Spinal cord (tissue), 10 donors: ENCODE results near the gene ACOXL. TPM values are rescaled to one million over a fixed set of nuclear protein-coding genes. Genes with fewer than 3 reads are reported as not detected.

Experiments used
- DNase-seq, 6 donors: peaks; one replicate each; pipeline versions ENCODE4 v3.0.0 to v3.0.0-alpha.2; 2013 to 2015; ENCODE audit warnings: low spot score in 6 of 6, low read depth in 4 of 6
- H3K27ac ChIP-seq: one replicate; pipeline ENCODE4 v1.5.1; 2013; ENCODE audit warnings: low read depth, low read length, control low read depth
- H3K27me3 ChIP-seq: one replicate; pipeline ENCODE4 v1.6.1; 2013; ENCODE audit warnings: low read length; ENCODE audit not compliant: control insufficient read depth, insufficient read depth
- H3K36me3 ChIP-seq: one replicate; pipeline ENCODE4 v1.6.1; 2013; ENCODE audit warnings: low read length; ENCODE audit not compliant: control insufficient read depth, insufficient read depth
- H3K4me1 ChIP-seq: one replicate; pipeline ENCODE4 v1.6.1; 2013; ENCODE audit warnings: low read length; ENCODE audit not compliant: control insufficient read depth, insufficient read depth
- H3K4me3 ChIP-seq: one replicate; pipeline ENCODE4 v1.5.1; 2013; ENCODE audit warnings: low read depth, low read length, control low read depth
- H3K9me3 ChIP-seq: one replicate; pipeline ENCODE4 v1.6.1; 2013; ENCODE audit warnings: low read length; ENCODE audit not compliant: control insufficient read depth, insufficient read depth
- WGBS: methylation state at CpG from one replicate; pipeline ENCODE4 v1.1.5; 2013; ENCODE audit warnings: missing lambda C conversion rate; ENCODE audit not compliant: insufficient coverage; 5-methylcytosine and 5-hydroxymethylcytosine counted together
- polyA plus RNA-seq, 2 donors: library from polyadenylated mRNA; unstranded; fragments of 120-200 nt; gene quantifications; one replicate each; pipeline ENCODE4 v1.2.1, GENCODE V29; 2013; ENCODE audit not compliant: insufficient read length in 2 of 2
- total RNA-seq, 2 donors: library from RNA; depleted of rRNA in 1 of 2; stranded (reverse); fragments of 120-200 nt in 1 of 2; fragments of >200 nt in 1 of 2; gene quantifications; one replicate each; pipeline versions ENCODE4 v1.2.3 to v1.2.4, GENCODE V29; 2013 to 2014
- donor health status: healthy.

The ACOXL gene
- total and polyA plus RNA-seq, 4 donors, result 0.06 to 0.45 (median 0.26) TPM

DNA sequence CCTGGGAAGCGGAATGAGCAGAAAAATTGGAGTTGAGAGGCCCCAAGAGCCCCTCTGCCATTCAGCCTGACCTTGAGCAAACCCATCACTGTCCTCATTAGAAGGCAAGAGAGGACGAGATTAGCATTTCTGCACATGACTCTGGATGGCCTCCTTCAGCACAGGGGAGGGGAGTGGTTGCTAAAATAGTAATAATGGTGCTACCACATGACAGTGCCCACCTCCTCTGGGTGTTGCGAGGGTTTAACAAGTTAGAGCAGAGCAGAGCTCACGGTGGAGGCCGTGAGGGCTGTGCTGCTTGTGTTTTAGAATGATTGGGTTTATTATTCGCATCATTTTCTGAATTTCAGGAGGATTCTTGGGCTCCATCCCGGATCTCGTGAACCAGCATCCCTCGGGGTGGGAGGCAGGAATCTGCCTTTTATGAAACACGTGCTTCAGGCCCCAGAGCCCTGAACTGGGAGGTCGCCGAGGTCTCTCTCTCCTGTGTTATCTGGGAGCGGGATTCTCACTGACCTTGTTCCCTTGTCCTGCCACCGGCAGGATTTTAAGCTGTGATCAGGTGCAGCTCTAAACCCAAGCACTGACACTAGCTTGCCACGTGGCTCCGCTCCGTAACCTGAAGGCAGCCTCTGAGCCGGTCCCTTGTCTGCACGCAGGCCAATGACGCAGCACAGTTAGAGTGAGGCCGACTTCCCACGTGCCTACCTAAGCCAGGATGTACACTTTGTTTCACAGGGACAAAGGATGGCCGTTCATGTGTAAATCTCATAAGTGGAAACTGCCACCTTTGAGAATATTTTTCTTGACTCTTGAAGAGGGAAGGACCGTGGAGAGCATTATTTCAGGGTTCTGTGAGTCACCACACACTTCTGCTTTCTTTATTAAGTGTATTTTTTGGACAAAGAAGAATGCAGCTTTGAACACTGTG is 142.3 kb downstream of the ACOXL start:
- peaks cover 1% of the 10 kb centered on the region for H3K9me3 ChIP-seq
- no peak overlapping the region for H3K27ac ChIP-seq
- peak in 1 of 6 donors; percentile 56 for DNase-seq
- H3K27me3 ChIP-seq, result no peaks in the 10 kb centered on the region
- H3K4me3 ChIP-seq, result no peak overlapping the region
- H3K36me3 ChIP-seq, result no peaks in the 10 kb centered on the region
- peaks cover 3% of the 10 kb centered on the region for H3K4me1 ChIP-seq
- WGBS, result 74% methylated on average over 21 of the region's 24 CpGs

DNA sequence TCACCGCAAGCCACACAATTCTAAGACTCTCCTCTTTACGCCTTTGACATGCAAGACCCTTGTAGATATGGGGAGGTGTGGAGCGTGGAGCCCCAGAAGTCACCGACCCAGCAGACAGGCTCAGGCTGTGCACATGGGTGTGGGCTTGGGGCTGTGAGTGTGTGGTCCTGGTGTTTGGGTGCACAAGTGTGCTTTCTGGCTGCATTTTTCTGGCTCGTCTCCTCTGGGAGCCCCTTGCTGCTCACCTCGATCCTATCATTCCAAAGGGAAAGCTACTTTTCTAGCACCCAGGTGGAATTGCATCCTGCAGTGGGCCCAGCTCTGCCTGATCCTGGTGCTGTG is 143.0 kb downstream of the ACOXL start:
- peaks cover 1% of the 10 kb centered on the region for H3K9me3 ChIP-seq
- WGBS, result no CpG with 5 or more reads among the region's 6 CpGs
- no peak overlapping the region for H3K4me3 ChIP-seq
- H3K4me1 ChIP-seq, result no peaks in the 10 kb centered on the region
- no peak for DNase-seq
- no peaks in the 10 kb centered on the region for H3K27me3 ChIP-seq
- H3K27ac ChIP-seq, result no peak overlapping the region
- no peaks in the 10 kb centered on the region for H3K36me3 ChIP-seq

DNA sequence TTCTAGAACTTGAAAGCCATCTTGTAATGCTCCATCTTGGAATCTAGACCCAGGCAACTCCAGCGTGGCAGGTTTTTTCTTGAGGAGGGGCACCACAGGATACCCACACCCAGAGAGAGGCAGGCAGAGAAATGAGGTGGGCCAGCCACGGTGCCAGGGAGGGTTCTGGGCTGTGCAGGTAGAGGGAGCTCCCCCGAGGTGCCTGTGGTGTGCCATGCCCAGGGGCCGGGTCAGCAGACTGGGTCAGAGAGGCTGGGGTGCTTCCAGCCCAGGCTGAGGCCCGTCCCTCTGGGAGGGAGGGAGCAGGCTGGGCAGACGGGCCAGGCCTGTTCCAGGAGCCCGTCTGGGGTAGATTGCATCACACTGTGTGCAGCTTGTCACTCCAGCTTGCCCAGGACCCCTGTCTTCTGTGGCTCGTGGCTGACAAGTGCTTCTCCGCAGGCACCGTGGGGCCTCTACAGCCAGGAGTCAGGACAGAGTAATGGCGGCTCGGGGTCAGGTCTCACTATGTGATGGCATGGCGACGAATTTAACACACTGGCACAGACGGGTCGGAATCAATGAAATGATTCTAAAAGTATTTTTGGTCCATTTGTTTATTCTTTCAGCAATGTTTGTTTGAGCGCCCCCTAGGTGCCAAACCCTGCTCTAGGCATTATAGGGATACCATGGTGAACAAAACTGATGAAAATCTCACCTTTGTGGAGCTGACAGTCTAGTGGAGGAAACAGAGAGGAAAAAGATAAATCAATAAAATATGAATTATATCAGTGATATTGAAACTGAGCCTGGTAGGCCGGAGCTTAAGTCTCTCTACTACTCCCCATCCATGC is 144.0 kb downstream of the ACOXL start:
- 90% methylated on average over 17 of the region's 18 CpGs for WGBS
- no peak overlapping the region for H3K27ac ChIP-seq
- no peaks in the 10 kb centered on the region for H3K27me3 ChIP-seq
- peaks cover 1% of the 10 kb centered on the region for H3K9me3 ChIP-seq
- H3K36me3 ChIP-seq, result no peaks in the 10 kb centered on the region
- no peaks in the 10 kb centered on the region for H3K4me1 ChIP-seq
- no peak for DNase-seq
- no peak overlapping the region for H3K4me3 ChIP-seq

DNA sequence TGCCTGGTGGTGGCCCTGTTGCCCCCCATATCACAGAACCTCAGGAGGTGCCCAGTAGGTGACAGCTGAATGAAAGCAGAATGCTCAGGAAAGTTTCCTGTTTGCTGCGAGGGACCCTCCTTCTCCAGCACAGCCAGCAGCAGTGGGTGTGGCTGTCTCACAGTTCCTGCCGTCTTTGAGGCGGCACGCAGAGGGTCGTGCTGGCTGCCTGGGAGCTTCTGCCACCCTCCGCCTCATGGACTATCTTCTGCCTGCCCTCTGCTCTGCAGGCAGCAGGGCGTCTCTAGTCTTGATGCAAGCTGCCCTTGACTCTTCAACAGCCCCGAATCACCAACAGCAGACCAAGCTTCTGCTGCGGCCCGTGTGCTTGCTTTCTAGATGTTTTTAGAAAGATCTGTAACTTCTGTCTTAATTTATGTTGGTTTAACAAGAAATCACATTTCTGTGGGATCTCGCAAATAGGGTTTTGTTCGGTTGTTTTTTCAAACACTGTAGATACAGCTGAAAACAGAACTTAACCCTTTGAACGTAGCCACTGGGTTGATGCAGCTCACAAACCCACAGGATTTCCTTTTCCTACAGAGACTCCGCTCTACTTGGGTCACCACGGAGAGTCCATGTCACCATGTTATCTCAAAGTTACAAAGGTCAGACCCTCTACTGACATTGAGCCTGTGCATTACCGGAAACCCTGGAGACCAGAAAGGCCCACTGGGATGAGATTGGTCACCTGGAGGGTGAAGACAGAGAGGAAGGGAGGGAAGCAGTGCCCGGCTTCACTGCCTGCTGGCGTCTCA is 144.9 kb downstream of the ACOXL start:
- 63% methylated on average over 12 of the region's 18 CpGs for WGBS
- H3K4me1 ChIP-seq, result no peaks in the 10 kb centered on the region
- peaks cover 1% of the 10 kb centered on the region for H3K9me3 ChIP-seq
- H3K27ac ChIP-seq, result no peak overlapping the region
- DNase-seq, result no peak
- no peak overlapping the region for H3K4me3 ChIP-seq
- H3K36me3 ChIP-seq, result no peaks in the 10 kb centered on the region
- no peaks in the 10 kb centered on the region for H3K27me3 ChIP-seq

DNA sequence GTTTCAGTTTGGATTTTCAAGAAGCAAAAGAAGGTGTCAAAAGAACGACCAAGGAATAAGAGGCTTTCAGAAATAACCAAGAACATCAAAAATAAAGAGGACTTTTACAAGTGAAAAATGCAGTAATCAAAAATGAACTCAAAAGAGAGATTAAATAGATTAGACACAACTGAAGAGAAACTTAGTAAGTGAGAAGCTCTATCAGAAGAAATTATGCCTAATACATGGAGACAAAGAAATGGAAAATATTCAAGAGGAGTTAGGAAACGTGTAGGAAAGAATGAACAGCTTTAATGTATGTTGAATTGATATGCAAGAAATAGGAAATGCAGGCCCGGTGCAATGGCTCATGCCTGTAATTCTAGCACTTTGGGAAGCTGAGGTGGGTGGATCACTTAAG is 145.8 kb downstream of the ACOXL start:
- H3K4me1 ChIP-seq, result no peaks in the 10 kb centered on the region

DNA sequence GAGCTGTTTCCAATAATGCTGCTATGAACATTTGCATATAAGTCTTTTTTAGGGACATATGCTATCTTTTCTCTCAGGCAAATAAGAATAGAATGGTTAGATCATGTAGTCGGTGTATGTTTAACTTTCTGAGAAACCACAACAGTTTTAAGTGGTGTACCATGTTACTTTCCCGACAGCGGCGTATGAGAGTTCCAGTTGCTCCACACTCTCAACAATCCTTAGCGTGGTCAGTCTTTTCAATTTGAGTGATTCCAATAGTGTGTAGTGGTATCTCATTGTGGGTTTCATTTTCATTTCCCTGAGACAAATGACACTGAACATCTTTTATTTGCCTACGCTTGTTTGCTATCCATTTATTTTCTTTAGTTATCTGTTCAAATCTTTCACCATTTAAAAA is 149.5 kb downstream of the ACOXL start:
- Histone ChIP-seq H3K27me3 (no peaks in the 10 kb centered on the region), H3K4me3 (no peak overlapping the region), H3K36me3 (no peaks in the 10 kb centered on the region), H3K27ac (no peak overlapping the region), H3K9me3 (peaks cover 1% of the 10 kb centered on the region), H3K4me1 (no peaks in the 10 kb centered on the region)
- no CpG with 5 or more reads among the region's 6 CpGs for WGBS
- no peak for DNase-seq

More for the DNA sequence above, 145.8 kb downstream of the ACOXL start:
- no peak overlapping the region for H3K27ac ChIP-seq
- 92% methylated on average over 2 of the region's 3 CpGs for WGBS
- no peak overlapping the region for H3K4me3 ChIP-seq
- no peak for DNase-seq
- no peaks in the 10 kb centered on the region for H3K36me3 ChIP-seq
- H3K9me3 ChIP-seq, result peaks cover 1% of the 10 kb centered on the region
- no peaks in the 10 kb centered on the region for H3K27me3 ChIP-seq

DNA sequence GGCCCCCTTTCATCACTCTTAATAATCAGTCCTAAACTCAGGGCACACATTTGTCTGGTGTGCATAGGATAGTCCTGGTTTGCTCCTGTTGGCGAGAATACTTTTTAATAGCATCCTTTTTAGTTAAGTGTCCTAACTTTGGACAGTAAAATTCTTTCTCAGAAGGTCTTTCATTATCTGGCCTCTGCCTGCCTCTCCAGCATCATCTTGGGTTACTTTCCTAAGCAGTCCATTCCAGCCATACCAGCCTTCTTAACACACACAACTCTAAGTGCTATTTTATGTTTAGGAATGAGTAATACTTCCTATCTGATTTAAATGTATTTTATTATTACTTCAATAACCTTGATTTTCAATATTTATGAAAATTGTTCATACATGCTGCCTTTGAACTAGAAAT is 151.0 kb downstream of the ACOXL start:
- no peak overlapping the region for H3K4me3 ChIP-seq
- H3K4me1 ChIP-seq, result no peaks in the 10 kb centered on the region
- DNase-seq, result no peak
- H3K27me3 ChIP-seq, result no peaks in the 10 kb centered on the region
- no CpG with 5 or more reads among the region's 1 CpG for WGBS
- H3K9me3 ChIP-seq, result no peaks in the 10 kb centered on the region
- H3K27ac ChIP-seq, result no peak overlapping the region
- no peaks in the 10 kb centered on the region for H3K36me3 ChIP-seq

DNA sequence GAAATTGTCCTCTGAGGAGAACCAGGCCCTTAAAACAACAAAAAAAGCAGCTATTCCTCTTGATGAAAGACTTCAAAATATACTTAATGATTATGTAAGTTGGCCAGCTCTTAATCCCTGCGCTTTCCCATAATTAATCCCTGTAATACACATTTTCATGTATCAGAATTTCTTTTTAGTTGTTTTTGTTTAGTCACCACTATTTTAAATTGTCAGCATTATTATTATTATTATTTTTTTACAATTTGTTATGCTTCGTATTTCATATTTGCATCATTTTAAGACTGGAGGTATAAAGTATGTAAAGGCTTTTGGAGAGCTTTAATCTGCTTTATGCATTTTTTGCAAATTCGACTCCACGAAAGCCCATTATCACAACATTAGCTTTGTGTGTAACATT is 152.9 kb downstream of the ACOXL start:
- Histone ChIP-seq H3K4me1 (no peaks in the 10 kb centered on the region), H3K4me3 (no peak overlapping the region), H3K27ac (no peak overlapping the region), H3K27me3 (no peaks in the 10 kb centered on the region), H3K9me3 (no peaks in the 10 kb centered on the region), H3K36me3 (no peaks in the 10 kb centered on the region)
- no CpG with 5 or more reads among the region's 4 CpGs for WGBS
- no peak for DNase-seq

DNA sequence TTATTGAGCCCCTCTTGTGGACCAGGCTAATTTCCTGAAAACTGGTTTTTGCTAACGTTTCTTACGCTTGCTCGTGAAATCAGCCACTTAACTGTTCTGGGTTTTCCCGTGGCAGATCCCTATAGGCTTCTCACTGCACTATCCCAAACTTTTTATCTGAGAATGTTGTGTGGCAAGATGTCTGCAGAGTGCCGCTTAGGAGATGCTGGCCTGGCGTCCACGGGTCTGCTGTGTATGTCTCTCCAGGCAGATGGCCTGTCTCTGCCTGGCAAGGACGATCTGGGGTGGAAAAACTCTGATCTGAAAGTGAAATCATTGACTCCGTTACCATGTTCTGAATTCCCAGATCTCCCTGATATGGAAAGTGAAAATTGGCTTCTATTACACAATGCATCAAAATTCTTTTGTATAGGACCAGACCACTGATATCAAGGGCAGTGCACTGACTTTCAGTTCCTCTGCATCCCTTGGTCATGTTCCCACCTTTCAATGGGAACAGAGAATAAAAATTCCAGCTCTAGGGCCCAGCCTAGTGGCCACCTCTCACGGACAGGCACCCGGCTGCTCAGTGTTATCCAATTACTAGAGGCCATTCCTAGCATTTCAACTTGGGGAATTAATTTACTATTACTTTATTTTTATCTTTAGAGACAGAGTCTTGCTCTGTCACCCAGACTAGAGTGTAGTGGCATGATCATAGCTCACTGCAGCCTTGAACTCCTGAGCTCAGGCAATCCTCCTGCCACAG is 154.6 kb downstream of the ACOXL start:
- Histone ChIP-seq H3K4me3 (no peak overlapping the region), H3K27me3 (no peaks in the 10 kb centered on the region), H3K4me1 (no peaks in the 10 kb centered on the region), H3K36me3 (no peaks in the 10 kb centered on the region), H3K9me3 (no peaks in the 10 kb centered on the region), H3K27ac (no peak overlapping the region)
- 76% methylated on average over 5 of the region's 11 CpGs for WGBS
- no peak for DNase-seq
